ENCODE measurements around the gene NXPH3. TPM values are rescaled to one million over a fixed set of nuclear protein-coding genes. Genes with fewer than 3 reads are reported as not detected.

The NXPH3 gene
- total and polyA plus RNA-seq, 9 of the 15 experiments (the other 6 are each of a cell fraction or from before 2014, with no cell fraction given), result 0.04 to 0.27 (median 0.07) TPM; not detected in 2

GRCh38 chr17:49577650-49577934 lies 1.9 kb downstream of the NXPH3 start (continued):
- TF ChIP-seq E2F8 (IDR thresholded peaks at IDR 0.05; ENCODE audit: low read depth, partially characterized antibody), result no peak
- TF ChIP-seq GATAD2B (IDR thresholded peaks at IDR 0.05; ENCODE audit: borderline replicate concordance), result no peak
- TF ChIP-seq HDAC1 (IDR thresholded peaks at IDR 0.05), result 0 out of 4 replicates have a peak, but pooled peaks of 1 of the 2 experiments have one; percentile 29
- TF ChIP-seq TRIM28 (IDR thresholded peaks at IDR 0.05), result no peak
- TF ChIP-seq XRCC4 (IDR thresholded peaks at IDR 0.05; ENCODE audit: extremely low read depth, insufficient read depth, insufficient read length), result no peak
- no peak for TF ChIP-seq ZBTB2 (IDR thresholded peaks at IDR 0.05)
- TF ChIP-seq KLF16 (IDR thresholded peaks at IDR 0.05), result no peak
- no peak for TF ChIP-seq TFAM (CRISPR knock-in tag; conservative IDR thresholded peaks at IDR 0.05)
- no peak for TF ChIP-seq ZNF407 (IDR thresholded peaks at IDR 0.05; ENCODE audit: low read depth)
- no peak for TF ChIP-seq ZFX (CRISPR knock-in tag; IDR thresholded peaks at IDR 0.05)
- TF ChIP-seq U2AF2 (optimal IDR thresholded peaks at IDR 0.05; ENCODE audit: low read depth, low read length), result no peak
- TF ChIP-seq POLR2H (tag; IDR thresholded peaks at IDR 0.05; ENCODE audit: low read depth), result no peak
- no peak for TF ChIP-seq ZNF232 (CRISPR knock-in tag; IDR thresholded peaks at IDR 0.05)
- no peak for TF ChIP-seq PCBP1 (IDR thresholded peaks at IDR 0.05; ENCODE audit: low read depth, low read length, poor library complexity, severe bottlenecking)
- no peak for TF ChIP-seq ZNF589 (CRISPR knock-in tag; IDR thresholded peaks at IDR 0.05; ENCODE audit: low read depth)
- TF ChIP-seq ZNF780A (CRISPR knock-in tag; IDR thresholded peaks at IDR 0.05), result no peak
- TF ChIP-seq E2F4 (CRISPR knock-in tag; IDR thresholded peaks at IDR 0.05; ENCODE audit: low read depth), result no peak

All from K562 (cell line).